Lower lobe of right lung (tissue), 2 donors: Measurements from ENCODE around the gene EDIL3. TPM values are rescaled to one million over a fixed set of nuclear protein-coding genes. Genes with fewer than 3 reads are reported as not detected.

Experiments
- ATAC-seq, 2 donors: fragments of 200-7000 bp; cut with Tn5 transposase; one replicate each; pipeline ENCODE4 v1.9.1; 2020 to 2022; ENCODE audit warnings: mild to moderate bottlenecking in 2 of 2, moderate library complexity in 2 of 2
- DNase-seq: peaks from one replicate; pipeline ENCODE4 v3.0.0-alpha.2; 2020
- H3K27ac ChIP-seq: fragments of 200-600 bp; one replicate; pipeline ENCODE4 v1.8.0; 2022
- H3K27me3 ChIP-seq: fragments of 200-600 bp; one replicate; pipeline ENCODE4 v1.8.0; 2022; ENCODE audit warnings: low read depth
- H3K36me3 ChIP-seq: fragments of 200-600 bp; one replicate; pipeline ENCODE4 v1.8.0; 2022; ENCODE audit warnings: mild to moderate bottlenecking
- H3K4me1 ChIP-seq: fragments of 200-600 bp; one replicate; pipeline ENCODE4 v1.8.0; 2022
- H3K4me3 ChIP-seq: fragments of 200-600 bp; one replicate; pipeline ENCODE4 v1.8.0; 2022; ENCODE audit warnings: mild to moderate bottlenecking
- H3K9me3 ChIP-seq: fragments of 200-600 bp; one replicate; pipeline ENCODE4 v1.8.0; 2022
- intact Hi-C: fragments of 100-400 bp; cut with DNase I; formaldehyde crosslinking; loops from one replicate; pipeline ENCODE4 v1.11.0; 2022
- total RNA-seq: library from RNA; stranded (reverse); fragmentation: NEBNext Ultra II Directional; extraction: Animal tissue kit (Norgen Biotek cat#: 25700); gene quantifications from one replicate; pipeline ENCODE4 v1.2.1, GENCODE V29; 2021
- TF ChIP-seq, protein P1 (sequence below): fragments of 200-600 bp; IDR thresholded peaks from one replicate; pipeline ENCODE4 v1.8.0; 2022; ENCODE audit warnings: antibody characterized with exemption, mild to moderate bottlenecking
- donor health status: DM: no; HTN: yes; CAD: no; lungs with severe emphysema.

EDIL3 gene
- total RNA-seq, 1 donor from 2014 or later = 17.0 TPM

DNA sequence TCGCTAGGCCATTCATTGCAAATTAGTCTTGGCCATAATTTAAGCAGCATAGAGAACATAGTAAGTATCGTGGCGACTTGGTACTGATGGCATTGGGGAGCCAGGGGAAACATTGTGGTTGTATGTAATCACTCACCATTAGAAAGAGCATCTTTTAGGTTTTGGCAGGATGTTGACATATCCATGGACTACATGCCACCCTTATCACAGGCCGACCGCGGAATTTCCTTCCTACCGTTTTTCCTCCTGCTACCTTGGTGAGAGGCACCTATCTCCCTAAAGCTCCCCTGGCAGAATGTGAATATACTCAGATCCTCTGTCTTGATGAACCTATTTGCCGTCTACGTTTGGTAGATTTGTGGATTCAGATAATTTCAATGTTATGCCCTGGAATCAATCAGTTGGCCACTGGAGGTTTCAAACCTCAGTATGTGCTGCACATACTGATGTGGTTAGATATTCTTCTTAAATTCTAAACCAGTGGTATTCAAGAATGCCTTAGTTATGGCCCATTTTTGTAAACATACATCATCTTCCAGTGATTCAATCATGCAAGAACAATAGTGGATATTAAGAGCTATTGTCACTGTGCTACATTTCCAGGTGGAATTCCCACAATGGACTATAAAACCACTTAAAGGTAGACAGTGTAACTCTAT lies 393.0 kb downstream of the EDIL3 start:
- Histone ChIP-seq H3K4me1 (no peaks in the 10 kb centered on the region), H3K27me3 (no peaks in the 10 kb centered on the region), H3K4me3 (no peak overlapping the region), H3K27ac (no peak overlapping the region), H3K9me3 (no peaks in the 10 kb centered on the region), H3K36me3 (no peaks in the 10 kb centered on the region)
- ATAC-seq (no peak), DNase-seq (no peak)
- TF ChIP-seq, protein P1, sequence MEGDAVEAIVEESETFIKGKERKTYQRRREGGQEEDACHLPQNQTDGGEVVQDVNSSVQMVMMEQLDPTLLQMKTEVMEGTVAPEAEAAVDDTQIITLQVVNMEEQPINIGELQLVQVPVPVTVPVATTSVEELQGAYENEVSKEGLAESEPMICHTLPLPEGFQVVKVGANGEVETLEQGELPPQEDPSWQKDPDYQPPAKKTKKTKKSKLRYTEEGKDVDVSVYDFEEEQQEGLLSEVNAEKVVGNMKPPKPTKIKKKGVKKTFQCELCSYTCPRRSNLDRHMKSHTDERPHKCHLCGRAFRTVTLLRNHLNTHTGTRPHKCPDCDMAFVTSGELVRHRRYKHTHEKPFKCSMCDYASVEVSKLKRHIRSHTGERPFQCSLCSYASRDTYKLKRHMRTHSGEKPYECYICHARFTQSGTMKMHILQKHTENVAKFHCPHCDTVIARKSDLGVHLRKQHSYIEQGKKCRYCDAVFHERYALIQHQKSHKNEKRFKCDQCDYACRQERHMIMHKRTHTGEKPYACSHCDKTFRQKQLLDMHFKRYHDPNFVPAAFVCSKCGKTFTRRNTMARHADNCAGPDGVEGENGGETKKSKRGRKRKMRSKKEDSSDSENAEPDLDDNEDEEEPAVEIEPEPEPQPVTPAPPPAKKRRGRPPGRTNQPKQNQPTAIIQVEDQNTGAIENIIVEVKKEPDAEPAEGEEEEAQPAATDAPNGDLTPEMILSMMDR = no peak
- intact Hi-C loops = no loop called here

DNA sequence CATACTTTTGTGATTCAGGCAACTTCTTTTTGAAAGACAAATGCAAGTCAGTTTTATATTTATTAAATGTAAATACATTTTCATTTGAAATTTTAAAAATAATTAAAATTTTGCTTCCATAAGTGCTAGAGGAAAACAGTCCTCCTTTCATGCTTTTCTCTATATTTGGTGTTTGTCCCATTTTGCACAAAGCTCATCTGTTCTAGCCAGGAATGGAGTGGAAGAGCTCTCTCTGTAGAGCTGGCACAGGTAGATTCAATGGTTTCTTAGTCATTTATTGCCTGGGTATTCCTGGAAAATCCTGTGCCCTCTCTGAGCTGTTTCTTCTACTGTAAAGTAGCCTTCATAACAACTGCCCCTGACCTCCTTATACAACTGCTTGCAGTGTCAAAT lies 396.4 kb downstream of the EDIL3 start:
- H3K27ac ChIP-seq = no peak overlapping the region
- no peaks in the 10 kb centered on the region for H3K9me3 ChIP-seq
- ATAC-seq (no peak), DNase-seq (no peak)
- no peak overlapping the region for H3K4me3 ChIP-seq
- H3K27me3 ChIP-seq = no peaks in the 10 kb centered on the region
- no peaks in the 10 kb centered on the region for H3K4me1 ChIP-seq
- TF ChIP-seq, protein P1 = no peak
- intact Hi-C loops = no loop called here
- H3K36me3 ChIP-seq = no peaks in the 10 kb centered on the region

DNA sequence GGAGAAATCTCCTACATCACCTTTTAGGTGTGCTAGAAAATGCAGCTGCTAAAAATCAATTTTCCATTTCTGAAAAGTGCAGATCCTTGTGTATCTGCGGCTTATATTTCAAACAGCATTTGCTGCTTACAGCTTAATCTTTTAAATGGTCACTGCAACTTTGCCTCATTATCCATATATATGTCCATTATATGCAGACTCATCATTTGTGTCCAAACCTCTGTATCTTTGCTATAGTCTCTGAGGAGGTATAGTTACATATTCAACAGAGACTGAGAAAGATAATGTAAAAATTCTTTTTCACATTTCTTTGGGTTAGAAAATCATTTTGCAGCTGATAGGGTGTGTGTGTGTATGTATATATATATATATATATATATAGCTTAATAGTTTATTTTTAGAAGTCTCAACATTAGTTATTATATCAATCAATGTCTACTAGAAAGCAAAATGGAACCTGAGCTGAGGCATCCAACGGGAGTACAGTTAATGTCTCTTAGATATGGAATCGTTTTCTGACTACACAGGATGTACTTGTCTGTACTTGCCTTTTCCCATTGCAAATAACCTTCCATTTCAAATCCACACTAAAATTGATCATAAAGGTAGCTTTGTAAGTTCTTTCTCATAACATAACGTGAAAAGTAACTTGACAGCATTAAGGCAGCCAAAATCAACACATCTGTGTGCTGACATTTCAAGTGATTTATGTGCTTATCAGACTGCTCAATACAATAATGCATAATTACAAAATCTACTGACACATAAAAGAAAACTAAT lies 397.0 kb downstream of the EDIL3 start:
- no peaks in the 10 kb centered on the region for H3K36me3 ChIP-seq
- intact Hi-C loops = no loop called here
- DNase-seq = no peak
- no peaks in the 10 kb centered on the region for H3K9me3 ChIP-seq
- H3K27me3 ChIP-seq = no peaks in the 10 kb centered on the region
- TF ChIP-seq, protein P1 = no peak
- no peak overlapping the region for H3K27ac ChIP-seq
- ATAC-seq = no peak
- H3K4me1 ChIP-seq = no peaks in the 10 kb centered on the region
- no peak overlapping the region for H3K4me3 ChIP-seq

DNA sequence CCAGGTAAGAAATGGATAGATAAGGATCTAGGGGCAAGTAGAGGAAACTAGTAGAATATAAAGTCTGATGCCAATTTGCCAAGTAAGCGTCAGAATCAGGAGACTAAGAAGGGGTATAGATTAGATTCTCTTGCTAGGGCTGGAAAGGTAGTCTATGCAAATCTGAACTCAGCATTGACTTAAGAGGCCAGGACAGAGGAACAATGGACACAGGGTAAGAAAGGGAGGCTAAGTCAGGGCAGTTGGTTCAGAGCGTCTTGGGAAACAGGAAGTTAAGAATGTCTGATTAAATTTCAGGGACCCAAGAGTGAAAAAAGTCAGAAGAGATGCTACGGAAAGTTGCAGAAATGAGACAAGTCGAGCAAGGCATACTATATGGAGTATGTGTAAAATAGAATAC lies 400.8 kb downstream of the EDIL3 start:
- H3K4me1 ChIP-seq = no peaks in the 10 kb centered on the region
- no peaks in the 10 kb centered on the region for H3K9me3 ChIP-seq
- no peak overlapping the region for H3K4me3 ChIP-seq
- ATAC-seq (no peak), DNase-seq (no peak)
- TF ChIP-seq, protein P1 = no peak
- intact Hi-C loops = no loop called here
- H3K36me3 ChIP-seq = no peaks in the 10 kb centered on the region
- no peaks in the 10 kb centered on the region for H3K27me3 ChIP-seq
- H3K27ac ChIP-seq = no peak overlapping the region

DNA sequence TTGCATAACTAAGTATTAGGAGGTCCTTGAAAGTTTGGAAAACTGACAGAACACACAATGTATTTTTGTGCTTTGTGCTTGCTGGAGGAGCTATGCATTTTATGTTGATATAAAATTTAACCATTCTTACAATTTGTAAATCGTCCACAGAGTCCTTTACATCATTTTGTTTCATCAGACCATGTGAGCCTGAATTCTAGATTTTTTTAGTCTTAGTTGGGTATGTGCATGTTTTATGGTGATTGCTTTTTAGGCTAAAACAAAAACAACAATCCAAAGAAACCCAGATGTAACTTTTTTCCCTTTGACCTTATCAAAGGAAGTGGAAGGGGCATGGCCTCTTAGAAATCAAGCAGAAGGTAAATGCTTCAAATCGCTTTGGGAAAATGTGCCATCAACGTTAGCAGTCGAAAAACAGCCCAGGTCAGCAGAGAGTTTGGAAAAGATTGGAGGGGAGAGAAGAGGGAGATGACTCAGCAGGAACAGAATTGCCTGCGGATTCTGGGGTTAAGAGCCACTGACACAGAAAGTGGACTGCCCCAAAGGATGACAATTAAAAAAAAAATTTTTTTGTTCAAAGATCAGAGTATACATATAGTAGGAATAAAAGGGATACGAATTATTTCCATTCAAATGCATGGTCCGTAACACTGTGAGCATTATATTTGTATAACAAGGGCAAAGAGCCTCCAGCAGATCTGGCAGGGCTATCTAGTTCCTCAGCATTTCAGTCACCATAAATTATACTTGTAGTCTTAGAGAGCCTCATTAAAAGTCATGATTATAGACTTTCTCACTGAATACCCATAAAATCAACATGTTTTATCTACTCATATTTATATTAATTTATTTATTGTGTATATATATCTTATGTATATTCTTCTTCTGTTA lies 410.5 kb downstream of the EDIL3 start:
- Histone ChIP-seq H3K27ac (no peak overlapping the region), H3K4me3 (no peak overlapping the region), H3K4me1 (no peaks in the 10 kb centered on the region), H3K9me3 (no peaks in the 10 kb centered on the region), H3K27me3 (no peaks in the 10 kb centered on the region), H3K36me3 (no peaks in the 10 kb centered on the region)
- ATAC-seq (no peak), DNase-seq (no peak)
- TF ChIP-seq, protein P1 = no peak
- intact Hi-C loops = no loop called here
